ENCODE results near the gene RANBP3. TPM values are rescaled to one million over a fixed set of nuclear protein-coding genes. Genes with fewer than 3 reads are reported as not detected.

Gene RANBP3
- total RNA-seq, 1 donor from 2014 or later = 92.1 TPM

- TF ChIP-seq CTCF (IDR thresholded peaks at IDR 0.05; ENCODE audit: partially characterized antibody, unreplicated experiment) = no peak
- Mint-ChIP-seq H3K4me3 (ENCODE audit: unreplicated experiment) (no peak overlapping the region), H3K4me1 (ENCODE audit: low read depth, unreplicated experiment) (peaks cover 3% of the 10 kb centered on the region), H3K27me3 (ENCODE audit: unreplicated experiment) (peaks cover 5% of the 10 kb centered on the region), H3K9me3 (ENCODE audit: unreplicated experiment) (peaks cover 1% of the 10 kb centered on the region), H3K36me3 (ENCODE audit: unreplicated experiment) (no peaks in the 10 kb centered on the region), H3K27ac (ENCODE audit: unreplicated experiment) (no peak overlapping the region)
- no peak for DNase-seq
These were observed 104.2 kb downstream of the RANBP3 start for GRCh38 chr19:5873617-5874199.

GRCh38 chr19:5870986-5871394 lies 107.0 kb downstream of the RANBP3 start:
- Mint-ChIP-seq H3K27me3 (ENCODE audit: unreplicated experiment) (no peaks in the 10 kb centered on the region), H3K9me3 (ENCODE audit: unreplicated experiment) (peaks cover 3% of the 10 kb centered on the region), H3K27ac (ENCODE audit: unreplicated experiment) (no peak overlapping the region), H3K4me1 (ENCODE audit: low read depth, unreplicated experiment) (no peaks in the 10 kb centered on the region), H3K36me3 (ENCODE audit: unreplicated experiment) (no peaks in the 10 kb centered on the region), H3K4me3 (ENCODE audit: unreplicated experiment) (no peak overlapping the region)
- no peak for DNase-seq
- TF ChIP-seq CTCF (IDR thresholded peaks at IDR 0.05; ENCODE audit: partially characterized antibody, unreplicated experiment) = no peak

GRCh38 chr19:5867201-5868136 lies 110.5 kb downstream of the RANBP3 start:
- no peak for TF ChIP-seq CTCF (IDR thresholded peaks at IDR 0.05; ENCODE audit: partially characterized antibody, unreplicated experiment)
- no peak for DNase-seq
- H3K27ac Mint-ChIP-seq (ENCODE audit: unreplicated experiment) = no peak overlapping the region
- peaks cover 8% of the 10 kb centered on the region for H3K27me3 Mint-ChIP-seq (ENCODE audit: unreplicated experiment)
- no peak overlapping the region for H3K4me3 Mint-ChIP-seq (ENCODE audit: unreplicated experiment)
- H3K9me3 Mint-ChIP-seq (ENCODE audit: unreplicated experiment) = peaks cover 5% of the 10 kb centered on the region
- no peaks in the 10 kb centered on the region for H3K36me3 Mint-ChIP-seq (ENCODE audit: unreplicated experiment)
- H3K4me1 Mint-ChIP-seq (ENCODE audit: low read depth, unreplicated experiment) = no peaks in the 10 kb centered on the region

Other genes with a start within 250 kb of the RANBP3 start
- gene PRR22, start 193.4 kb downstream of the RANBP3 start, total RNA-seq (ENCODE audit: unreplicated experiment) = 3.1 TPM
- gene DUS3L, start 187.0 kb downstream of the RANBP3 start, total RNA-seq (ENCODE audit: unreplicated experiment) = 22.4 TPM
- gene NRTN, start 173.1 kb downstream of the RANBP3 start, total RNA-seq (ENCODE audit: unreplicated experiment) = 1.2 TPM
- not detected for gene FUT6, start 138.4 kb downstream of the RANBP3 start, total RNA-seq (ENCODE audit: unreplicated experiment)
- gene FUT3, start 126.7 kb downstream of the RANBP3 start, total RNA-seq (ENCODE audit: unreplicated experiment) = not detected
- gene FUT5, start 107.6 kb downstream of the RANBP3 start, total RNA-seq (ENCODE audit: unreplicated experiment) = 0.27 TPM
- 193 TPM for gene NDUFA11, start 74.3 kb downstream of the RANBP3 start, total RNA-seq (ENCODE audit: unreplicated experiment)
- gene VMAC, start 73.3 kb downstream of the RANBP3 start, total RNA-seq (ENCODE audit: unreplicated experiment) = 7.5 TPM
- gene CAPS, start 63.9 kb downstream of the RANBP3 start, total RNA-seq (ENCODE audit: unreplicated experiment) = 9.9 TPM
- gene RFX2, start 132.4 kb upstream of the RANBP3 start, total RNA-seq (ENCODE audit: unreplicated experiment) = 4.3 TPM
- gene ACSBG2, start 157.5 kb upstream of the RANBP3 start, total RNA-seq (ENCODE audit: unreplicated experiment) = not detected

Measured in glutamatergic neuron (in vitro differentiated cells).